GM19239 (cell line): ENCODE measurements around the gene MAML3.

Source experiments
- DNase-seq: peaks from one replicate; pipeline ENCODE4 v3.0.0; 2011; ENCODE audit warnings: low spot score; ENCODE audit not compliant: insufficient read length
- FAIRE-seq: peaks from 2 replicates; lab custom pipeline; 2011; peaks lifted over from hg19 to GRCh38; lab: Jason Lieb, UNC

The MAML3 gene

GRCh38 chr4:140106289-140106844 lies 47.6 kb downstream of the MAML3 start:
- FAIRE-seq = no peak
- DNase-seq = no peak

GRCh38 chr4:140105436-140105835 lies 48.5 kb downstream of the MAML3 start:
- DNase-seq (no peak), FAIRE-seq (no peak)

- DNase-seq (no peak), FAIRE-seq (peak; percentile 60)
Observed at GRCh38 chr4:140103676-140104075, 50.3 kb downstream of the MAML3 start.

GRCh38 chr4:140102421-140102820 lies 51.6 kb downstream of the MAML3 start:
- FAIRE-seq (no peak), DNase-seq (no peak)

GRCh38 chr4:140100771-140101170 lies 53.2 kb downstream of the MAML3 start:
- DNase-seq (no peak), FAIRE-seq (no peak)

GRCh38 chr4:140099983-140100382 lies 54.0 kb downstream of the MAML3 start:
- FAIRE-seq = no peak
- no peak for DNase-seq

- DNase-seq = no peak
Observed at GRCh38 chr4:140098455-140099160, 55.4 kb downstream of the MAML3 start.

GRCh38 chr4:140097572-140097971 lies 56.4 kb downstream of the MAML3 start:
- DNase-seq = no peak
- no peak for FAIRE-seq

More at GRCh38 chr4:140098455-140099160, 55.4 kb downstream of the MAML3 start:
- no peak for FAIRE-seq

GRCh38 chr4:140096921-140097320 lies 57.1 kb downstream of the MAML3 start:
- FAIRE-seq (no peak), DNase-seq (no peak)

- no peak for DNase-seq
- FAIRE-seq = no peak
Observed at GRCh38 chr4:140096483-140096861, 57.5 kb downstream of the MAML3 start.

GRCh38 chr4:140095694-140096482 lies 58.1 kb downstream of the MAML3 start:
- FAIRE-seq (no peak), DNase-seq (peak; percentile 7)

GRCh38 chr4:140094438-140095420 lies 59.3 kb downstream of the MAML3 start:
- FAIRE-seq (peak; percentile 18), DNase-seq (no peak)

GRCh38 chr4:140092094-140092851 lies 61.7 kb downstream of the MAML3 start:
- no peak for DNase-seq
- FAIRE-seq = no peak

- DNase-seq (no peak), FAIRE-seq (no peak)
Observed at GRCh38 chr4:140091305-140091704, 62.7 kb downstream of the MAML3 start.

- FAIRE-seq = no peak
Observed at GRCh38 chr4:140090215-140090731, 63.7 kb downstream of the MAML3 start.

GRCh38 chr4:140089216-140089615 lies 64.8 kb downstream of the MAML3 start:
- no peak for FAIRE-seq
- DNase-seq = no peak

More at GRCh38 chr4:140090215-140090731, 63.7 kb downstream of the MAML3 start:
- DNase-seq = no peak

- no peak for DNase-seq
- FAIRE-seq = no peak
Observed at GRCh38 chr4:140088323-140088967, 65.5 kb downstream of the MAML3 start.

GRCh38 chr4:140085881-140086280 lies 68.1 kb downstream of the MAML3 start:
- FAIRE-seq (no peak), DNase-seq (no peak)
